ENCODE data around the gene FAM50B.

Gene FAM50B

GRCh38 chr6:3876866-3877265 lies 27.7 kb downstream of the FAM50B start:
- no peaks in the 10 kb centered on the region for H3K36me3 Mint-ChIP-seq (ENCODE audit: insufficient read depth)

GRCh38 chr6:3878048-3878666 lies 29.0 kb downstream of the FAM50B start:
- no peaks in the 10 kb centered on the region for H3K4me1 Mint-ChIP-seq (ENCODE audit: low read depth in 2 of 2)
- no peak overlapping the region for H3K4me3 Mint-ChIP-seq
- DNase-seq (no peak), ATAC-seq (replicated peaks) (no peak)
- no peaks in the 10 kb centered on the region for H3K36me3 Mint-ChIP-seq (ENCODE audit: insufficient read depth)
- H3K27me3 Mint-ChIP-seq, result peaks cover 29 to 44% of the 10 kb centered on the region in 2 donors
- no peaks in the 10 kb centered on the region for H3K9me3 Mint-ChIP-seq
- no peak overlapping the region for H3K27ac Mint-ChIP-seq

More at GRCh38 chr6:3876866-3877265, 27.7 kb downstream of the FAM50B start:
- no peak overlapping the region for H3K27ac Mint-ChIP-seq
- H3K4me1 Mint-ChIP-seq (ENCODE audit: low read depth in 2 of 2), result no peaks in the 10 kb centered on the region
- no peak for DNase-seq
- no peaks in the 10 kb centered on the region for H3K9me3 Mint-ChIP-seq
- no peak for ATAC-seq (replicated peaks)
- no peak overlapping the region for H3K4me3 Mint-ChIP-seq
- H3K27me3 Mint-ChIP-seq, result peaks cover 30 to 34% of the 10 kb centered on the region in 2 donors

- Mint-ChIP-seq H3K9me3 (no peaks in the 10 kb centered on the region), H3K36me3 (ENCODE audit: insufficient read depth) (no peaks in the 10 kb centered on the region), H3K4me1 (ENCODE audit: low read depth in 2 of 2) (no peaks in the 10 kb centered on the region), H3K27ac (no peak overlapping the region), H3K27me3 (peaks cover 35 to 38% of the 10 kb centered on the region in 2 donors), H3K4me3 (no peak overlapping the region)
- DNase-seq (no peak), ATAC-seq (replicated peaks) (no peak)
These were observed 30.2 kb downstream of the FAM50B start for GRCh38 chr6:3879194-3879952.

- peaks cover 25 to 38% of the 10 kb centered on the region in 2 donors for H3K27me3 Mint-ChIP-seq
- no peak overlapping the region for H3K27ac Mint-ChIP-seq
- ATAC-seq (replicated peaks) (no peak), DNase-seq (no peak)
- no peak overlapping the region for H3K4me3 Mint-ChIP-seq
- H3K4me1 Mint-ChIP-seq (ENCODE audit: low read depth in 2 of 2), result no peaks in the 10 kb centered on the region
- H3K36me3 Mint-ChIP-seq (ENCODE audit: insufficient read depth), result no peaks in the 10 kb centered on the region
- H3K9me3 Mint-ChIP-seq, result no peaks in the 10 kb centered on the region
These were observed 32.7 kb downstream of the FAM50B start for GRCh38 chr6:3881711-3882421.

- ATAC-seq (replicated peaks), result no peak
- Mint-ChIP-seq H3K27ac (no peak overlapping the region), H3K9me3 (no peaks in the 10 kb centered on the region), H3K36me3 (ENCODE audit: insufficient read depth) (no peaks in the 10 kb centered on the region), H3K27me3 (peaks cover 25 to 38% of the 10 kb centered on the region in 2 donors), H3K4me1 (ENCODE audit: low read depth in 2 of 2) (no peaks in the 10 kb centered on the region), H3K4me3 (no peak overlapping the region)
- DNase-seq, result no peak
These were observed 33.3 kb downstream of the FAM50B start for GRCh38 chr6:3882431-3882830.

GRCh38 chr6:3882866-3883265 lies 33.7 kb downstream of the FAM50B start:
- DNase-seq, result no peak
- no peak overlapping the region for H3K27ac Mint-ChIP-seq
- H3K27me3 Mint-ChIP-seq, result peaks cover 25 to 38% of the 10 kb centered on the region in 2 donors
- no peaks in the 10 kb centered on the region for H3K9me3 Mint-ChIP-seq
- no peak for ATAC-seq (replicated peaks)
- no peaks in the 10 kb centered on the region for H3K4me1 Mint-ChIP-seq (ENCODE audit: low read depth in 2 of 2)
- H3K36me3 Mint-ChIP-seq (ENCODE audit: insufficient read depth), result no peaks in the 10 kb centered on the region
- no peak overlapping the region for H3K4me3 Mint-ChIP-seq

GRCh38 chr6:3884007-3884745 lies 35.0 kb downstream of the FAM50B start:
- ATAC-seq (replicated peaks) (no peak), DNase-seq (no peak)
- Mint-ChIP-seq H3K27me3 (peaks cover 25 to 30% of the 10 kb centered on the region in 2 donors), H3K4me3 (no peak overlapping the region), H3K27ac (no peak overlapping the region), H3K9me3 (no peaks in the 10 kb centered on the region), H3K4me1 (ENCODE audit: low read depth in 2 of 2) (no peaks in the 10 kb centered on the region), H3K36me3 (ENCODE audit: insufficient read depth) (no peaks in the 10 kb centered on the region)

- Mint-ChIP-seq H3K27ac (no peak overlapping the region), H3K4me3 (no peak overlapping the region), H3K27me3 (peaks cover 28 to 32% of the 10 kb centered on the region in 2 donors), H3K4me1 (ENCODE audit: low read depth in 2 of 2) (no peaks in the 10 kb centered on the region), H3K36me3 (ENCODE audit: insufficient read depth) (no peaks in the 10 kb centered on the region), H3K9me3 (no peaks in the 10 kb centered on the region)
- no peak for ATAC-seq (replicated peaks)
- DNase-seq, result no peak
These were observed 36.3 kb downstream of the FAM50B start for GRCh38 chr6:3885262-3886036.

- H3K36me3 Mint-ChIP-seq (ENCODE audit: insufficient read depth), result no peaks in the 10 kb centered on the region
- no peak overlapping the region for H3K4me3 Mint-ChIP-seq
- ATAC-seq (replicated peaks) (peak; percentile 21), DNase-seq (no peak)
- no peak overlapping the region for H3K27ac Mint-ChIP-seq
- no peaks in the 10 kb centered on the region for H3K4me1 Mint-ChIP-seq (ENCODE audit: low read depth in 2 of 2)
- no peaks in the 10 kb centered on the region for H3K9me3 Mint-ChIP-seq
- H3K27me3 Mint-ChIP-seq, result peaks cover 12 to 17% of the 10 kb centered on the region in 2 donors
These were observed 38.1 kb downstream of the FAM50B start for GRCh38 chr6:3887150-3887700.

GRCh38 chr6:3888153-3888957 lies 39.2 kb downstream of the FAM50B start:
- Mint-ChIP-seq H3K9me3 (no peaks in the 10 kb centered on the region), H3K27me3 (peaks cover 10 to 11% of the 10 kb centered on the region in 2 donors), H3K4me1 (ENCODE audit: low read depth in 2 of 2) (no peaks in the 10 kb centered on the region), H3K27ac (no peak overlapping the region), H3K4me3 (no peak overlapping the region), H3K36me3 (ENCODE audit: insufficient read depth) (no peaks in the 10 kb centered on the region)
- no peak for ATAC-seq (replicated peaks)
- DNase-seq, result no peak

GRCh38 chr6:3890047-3890446 lies 40.9 kb downstream of the FAM50B start:
- Mint-ChIP-seq H3K27ac (no peak overlapping the region), H3K36me3 (ENCODE audit: insufficient read depth) (no peaks in the 10 kb centered on the region), H3K27me3 (peaks cover 8 to 11% of the 10 kb centered on the region in 2 donors), H3K4me3 (no peak overlapping the region), H3K4me1 (ENCODE audit: low read depth in 2 of 2) (no peaks in the 10 kb centered on the region), H3K9me3 (no peaks in the 10 kb centered on the region)
- DNase-seq (no peak), ATAC-seq (replicated peaks) (no peak)

- H3K27ac Mint-ChIP-seq, result no peak overlapping the region
- peaks cover 11 to 15% of the 10 kb centered on the region in 2 donors for H3K27me3 Mint-ChIP-seq
- no peaks in the 10 kb centered on the region for H3K9me3 Mint-ChIP-seq
- H3K36me3 Mint-ChIP-seq (ENCODE audit: insufficient read depth), result no peaks in the 10 kb centered on the region
- no peaks in the 10 kb centered on the region for H3K4me1 Mint-ChIP-seq (ENCODE audit: low read depth in 2 of 2)
- no peak overlapping the region for H3K4me3 Mint-ChIP-seq
- DNase-seq (no peak), ATAC-seq (replicated peaks) (no peak)
These were observed 42.7 kb downstream of the FAM50B start for GRCh38 chr6:3891883-3892282.
